GM19452 (cell line): Measurements from ENCODE around the gene TNFRSF1B.
A peak's percentile ranks its signal among the peaks of the same experiment; 100 is the strongest.
"Not testable (repeated sequence)": the region's sequence is repeated elsewhere in the genome, so short reads cannot be mapped to it uniquely, and the experiment has no call there.

Experiments
- ATAC-seq: cut with Tn5 transposase; IDR thresholded peaks from one replicate; pipeline ENCODE4 v1.9.1; 2021; ENCODE audit not compliant: unreplicated experiment

The TNFRSF1B gene

GRCh38 chr1:12209495-12209832 lies 42.7 kb downstream of the TNFRSF1B start:
- no peak for ATAC-seq

GRCh38 chr1:12215118-12215961 lies 48.5 kb downstream of the TNFRSF1B start:
- no peak for ATAC-seq

GRCh38 chr1:12219800-12220199 lies 53.0 kb downstream of the TNFRSF1B start:
- ATAC-seq, result no peak

- ATAC-seq, result no peak
Measured at GRCh38 chr1:12220890-12221289, 54.1 kb downstream of the TNFRSF1B start.

GRCh38 chr1:12222700-12223099 lies 55.9 kb downstream of the TNFRSF1B start:
- ATAC-seq, result not testable (repeated sequence)

- ATAC-seq, result not testable (repeated sequence)
Measured at GRCh38 chr1:12224092-12224491, 57.3 kb downstream of the TNFRSF1B start.

GRCh38 chr1:12228979-12229378 lies 62.2 kb downstream of the TNFRSF1B start:
- no peak for ATAC-seq

DNA sequence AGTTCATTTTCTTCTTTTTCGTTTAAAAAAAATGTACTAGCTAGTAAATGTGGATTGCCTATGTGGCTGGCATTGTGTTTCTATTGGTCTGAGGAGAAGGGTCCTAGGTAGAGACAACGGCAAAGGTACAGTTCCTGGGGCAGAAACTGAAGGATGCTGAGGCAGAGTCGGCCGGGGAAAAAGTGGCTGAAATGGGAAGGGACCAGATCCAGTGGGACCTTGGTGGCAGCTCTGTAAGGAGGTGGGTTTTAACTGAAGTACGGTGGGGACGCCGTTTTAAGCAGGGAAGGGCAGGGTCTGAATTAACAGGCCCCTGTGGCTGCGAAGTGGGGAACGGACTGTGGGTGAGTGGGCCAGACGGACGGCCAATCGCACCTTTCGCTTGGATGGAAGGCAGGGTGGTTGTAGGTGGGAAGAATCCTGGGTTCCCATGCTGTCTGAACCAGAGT lies 62.6 kb downstream of the TNFRSF1B start:
- ATAC-seq, result no peak

GRCh38 chr1:12229835-12230548 lies 63.2 kb downstream of the TNFRSF1B start, which contains the start of gene VPS13D:
TSS of gene VPS13D (plus strand) at chr1:12230030. CDS start at chr1:12234267, 4,237 bp downstream.
- ATAC-seq, result peak; percentile 66

- ATAC-seq, result no peak
Measured at GRCh38 chr1:12230549-12231275, 63.9 kb downstream of the TNFRSF1B start.

DNA sequence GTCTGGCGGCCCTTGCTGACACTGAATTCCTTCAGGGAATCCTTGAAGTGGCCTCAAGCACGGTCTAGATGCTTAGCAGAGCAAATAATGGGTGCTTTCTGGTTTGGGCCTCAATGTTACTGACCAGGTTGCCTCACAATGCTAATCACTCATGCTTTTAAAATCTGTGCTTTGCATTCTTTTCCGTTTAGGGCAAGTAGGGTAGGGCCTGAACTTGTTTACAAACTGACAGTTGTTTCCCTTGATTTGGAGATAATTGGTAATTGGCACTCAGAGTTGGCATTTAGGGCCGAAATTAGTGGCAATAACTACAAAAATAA lies 64.4 kb downstream of the TNFRSF1B start:
- ATAC-seq, result no peak

- ATAC-seq, result no peak
Measured at GRCh38 chr1:12232221-12232620, 65.4 kb downstream of the TNFRSF1B start.

GRCh38 chr1:12244078-12244477 lies 77.3 kb downstream of the TNFRSF1B start:
- no peak for ATAC-seq

DNA sequence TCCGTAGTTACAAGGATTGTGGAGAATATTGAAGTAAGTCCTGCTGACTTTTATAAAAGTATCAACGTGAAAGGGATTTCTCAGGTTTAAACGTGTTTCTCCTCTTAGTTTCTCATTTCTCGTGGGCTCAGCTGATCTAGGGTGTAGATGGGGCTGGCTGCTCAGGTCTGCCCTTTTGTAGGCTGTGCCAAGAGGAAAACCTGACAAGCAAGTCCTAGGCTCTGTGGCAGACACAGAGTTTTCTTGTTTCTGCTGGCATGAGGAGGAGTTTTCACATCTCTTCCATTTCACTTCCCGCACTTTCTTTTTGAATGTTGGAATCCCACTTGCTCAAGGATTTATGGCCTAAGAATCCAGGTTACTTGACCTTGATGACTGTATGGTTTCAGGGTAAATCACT lies 77.8 kb downstream of the TNFRSF1B start:
- no peak for ATAC-seq

GRCh38 chr1:12245116-12245515 lies 78.3 kb downstream of the TNFRSF1B start:
- no peak for ATAC-seq

DNA sequence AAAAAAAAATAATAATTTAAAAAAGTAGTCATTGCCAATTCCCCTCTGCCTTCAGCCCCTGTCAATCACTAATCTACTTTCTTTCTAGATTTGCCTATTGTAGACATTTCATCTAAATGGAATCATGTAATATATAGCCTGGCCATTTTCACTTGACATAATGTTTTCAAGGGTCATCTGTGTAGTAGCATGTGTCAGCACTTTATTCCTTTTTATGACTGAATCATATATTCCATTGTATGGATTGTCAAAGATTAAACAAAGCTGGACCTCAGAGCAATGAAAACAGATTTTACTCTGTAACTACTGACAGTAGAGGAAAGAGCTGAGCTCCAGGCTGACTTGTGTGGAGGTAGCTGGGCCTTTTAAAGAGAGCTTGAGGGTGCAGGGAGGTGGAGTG lies 78.9 kb downstream of the TNFRSF1B start:
- ATAC-seq, result no peak

DNA sequence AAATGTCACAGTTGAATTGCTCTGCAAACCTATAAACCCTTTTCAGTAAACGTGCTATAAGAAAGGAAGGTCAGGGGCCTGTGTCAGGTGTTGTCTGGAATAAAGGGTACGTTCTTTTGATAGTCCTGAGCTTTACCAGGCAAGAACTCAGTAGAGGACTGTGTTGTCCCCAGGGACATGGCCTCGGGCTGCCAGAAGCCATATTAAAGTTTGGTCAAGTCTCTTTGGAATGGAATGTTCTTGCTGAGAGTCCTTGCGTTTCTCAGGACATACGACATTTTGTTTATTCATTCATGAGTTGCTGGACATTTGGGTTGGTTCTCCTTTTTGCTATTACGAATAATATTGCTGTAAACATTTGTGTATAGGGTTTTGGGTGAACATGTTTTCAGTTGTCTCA lies 79.8 kb downstream of the TNFRSF1B start:
- ATAC-seq, result no peak

DNA sequence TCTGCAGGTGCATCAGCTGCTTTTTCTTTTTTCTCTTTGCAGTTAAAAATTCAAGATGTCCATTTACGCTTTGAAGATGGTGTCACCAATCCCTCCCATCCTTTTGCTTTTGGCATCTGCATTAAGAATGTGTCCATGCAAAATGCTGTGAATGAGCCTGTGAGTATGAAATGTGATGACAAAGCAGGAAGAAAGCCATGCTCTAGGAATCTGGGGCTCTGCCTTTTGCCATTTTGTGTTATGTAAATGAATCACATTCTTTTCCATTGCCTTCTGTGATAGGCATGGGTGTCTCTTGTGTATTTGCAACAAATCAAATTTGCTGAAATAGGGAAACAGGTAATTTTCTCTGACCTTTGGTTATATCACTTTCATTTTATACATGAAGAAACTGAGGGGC lies 82.4 kb downstream of the TNFRSF1B start:
- no peak for ATAC-seq

DNA sequence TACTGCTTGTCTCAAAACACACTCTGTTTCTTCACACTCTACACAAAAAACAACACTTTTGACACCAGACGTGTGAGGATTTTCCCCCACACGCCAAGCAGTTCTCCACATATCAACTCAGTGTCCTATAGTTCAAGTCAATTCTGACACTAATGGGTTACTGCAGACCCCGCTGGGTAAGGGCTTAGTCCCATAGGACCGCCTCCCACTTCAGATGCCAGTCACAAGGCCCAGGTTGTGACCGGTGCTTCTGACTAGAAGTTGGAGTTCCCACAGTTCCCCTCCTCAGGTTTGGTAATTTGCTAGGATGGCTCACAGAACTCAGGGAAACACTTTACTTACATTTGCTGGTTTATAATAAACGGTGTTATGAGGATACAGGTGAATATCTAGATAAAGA lies 83.0 kb downstream of the TNFRSF1B start:
- ATAC-seq, result no peak

- ATAC-seq, result no peak
Measured at GRCh38 chr1:12251442-12251841, 84.7 kb downstream of the TNFRSF1B start.

DNA sequence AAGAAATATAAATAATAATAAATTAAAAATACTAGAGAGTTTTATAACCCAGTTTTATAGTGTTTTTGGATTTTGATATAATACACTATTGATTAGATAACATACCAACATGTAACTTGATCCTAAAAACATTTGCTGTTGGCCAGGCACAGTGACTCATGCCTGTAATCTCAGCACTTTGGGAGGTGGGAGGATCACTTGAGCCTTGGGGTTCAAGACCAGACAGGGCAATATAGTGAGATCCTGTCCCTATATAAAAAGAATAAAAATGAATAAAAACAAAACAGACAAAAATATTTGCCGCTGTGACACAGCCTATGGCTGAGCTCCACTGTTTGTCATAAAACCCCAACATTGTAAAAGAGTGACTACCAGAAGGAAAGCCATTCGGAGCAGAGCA lies 89.1 kb downstream of the TNFRSF1B start:
- ATAC-seq, result no peak

- no peak for ATAC-seq
Measured at GRCh38 chr1:12258272-12258671, 91.5 kb downstream of the TNFRSF1B start.
